ENCODE data around the gene LNX1. TPM values are rescaled to one million over a fixed set of nuclear protein-coding genes. Genes with fewer than 3 reads are reported as not detected.

Gene LNX1
- total and polyA plus RNA-seq, 2 of the 13 experiments (the other 11 are each of a cell fraction or from before 2014, with no cell fraction given) = 0.49 TPM

GRCh38 chr4:53507671-53508286, 83.5 kb downstream of the LNX1 start (continued):
- TF ChIP-seq ZNF558 (CRISPR knock-in tag; IDR thresholded peaks at IDR 0.05; ENCODE audit: borderline replicate concordance) (no peak), MEF2D (CRISPR knock-in tag; IDR thresholded peaks at IDR 0.05) (0 out of 2 replicates have a peak, but pooled peaks have one; percentile 24), GZF1 (CRISPR knock-in tag; IDR thresholded peaks at IDR 0.05) (0 out of 2 replicates have a peak, but pooled peaks have one; percentile 68), CC2D1A (CRISPR knock-in tag; IDR thresholded peaks at IDR 0.05) (no peak), BRD4 (CRISPR knock-in tag; IDR thresholded peaks at IDR 0.05) (0 out of 2 replicates have a peak, but pooled peaks have one; percentile 34), AHDC1 (CRISPR knock-in tag; IDR thresholded peaks at IDR 0.05; ENCODE audit: borderline replicate concordance) (0 out of 2 replicates have a peak, but pooled peaks have one; percentile 33), ZNF768 (CRISPR knock-in tag; IDR thresholded peaks at IDR 0.05) (peak; percentile 31; the same call in 1 of the 2 replicates), ZNF841 (CRISPR knock-in tag; IDR thresholded peaks at IDR 0.05; ENCODE audit: borderline replicate concordance) (no peak), ARNT2 (CRISPR knock-in tag; IDR thresholded peaks at IDR 0.05; ENCODE audit: low read depth) (no peak), ZNF101 (CRISPR knock-in tag; IDR thresholded peaks at IDR 0.05; ENCODE audit: borderline replicate concordance, low read depth) (no peak), ZNF513 (CRISPR knock-in tag; conservative IDR thresholded peaks at IDR 0.05) (no peak), RELA (CRISPR knock-in tag; IDR thresholded peaks at IDR 0.05) (no peak), ZNF432 (CRISPR knock-in tag; IDR thresholded peaks at IDR 0.05; ENCODE audit: borderline replicate concordance) (no peak)
- TF ChIP-seq, protein P1, sequence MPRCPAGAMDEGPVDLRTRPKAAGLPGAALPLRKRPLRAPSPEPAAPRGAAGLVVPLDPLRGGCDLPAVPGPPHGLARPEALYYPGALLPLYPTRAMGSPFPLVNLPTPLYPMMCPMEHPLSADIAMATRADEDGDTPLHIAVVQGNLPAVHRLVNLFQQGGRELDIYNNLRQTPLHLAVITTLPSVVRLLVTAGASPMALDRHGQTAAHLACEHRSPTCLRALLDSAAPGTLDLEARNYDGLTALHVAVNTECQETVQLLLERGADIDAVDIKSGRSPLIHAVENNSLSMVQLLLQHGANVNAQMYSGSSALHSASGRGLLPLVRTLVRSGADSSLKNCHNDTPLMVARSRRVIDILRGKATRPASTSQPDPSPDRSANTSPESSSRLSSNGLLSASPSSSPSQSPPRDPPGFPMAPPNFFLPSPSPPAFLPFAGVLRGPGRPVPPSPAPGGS (CRISPR knock-in tag; IDR thresholded peaks at IDR 0.05) = no peak
- TF ChIP-seq, protein P2, sequence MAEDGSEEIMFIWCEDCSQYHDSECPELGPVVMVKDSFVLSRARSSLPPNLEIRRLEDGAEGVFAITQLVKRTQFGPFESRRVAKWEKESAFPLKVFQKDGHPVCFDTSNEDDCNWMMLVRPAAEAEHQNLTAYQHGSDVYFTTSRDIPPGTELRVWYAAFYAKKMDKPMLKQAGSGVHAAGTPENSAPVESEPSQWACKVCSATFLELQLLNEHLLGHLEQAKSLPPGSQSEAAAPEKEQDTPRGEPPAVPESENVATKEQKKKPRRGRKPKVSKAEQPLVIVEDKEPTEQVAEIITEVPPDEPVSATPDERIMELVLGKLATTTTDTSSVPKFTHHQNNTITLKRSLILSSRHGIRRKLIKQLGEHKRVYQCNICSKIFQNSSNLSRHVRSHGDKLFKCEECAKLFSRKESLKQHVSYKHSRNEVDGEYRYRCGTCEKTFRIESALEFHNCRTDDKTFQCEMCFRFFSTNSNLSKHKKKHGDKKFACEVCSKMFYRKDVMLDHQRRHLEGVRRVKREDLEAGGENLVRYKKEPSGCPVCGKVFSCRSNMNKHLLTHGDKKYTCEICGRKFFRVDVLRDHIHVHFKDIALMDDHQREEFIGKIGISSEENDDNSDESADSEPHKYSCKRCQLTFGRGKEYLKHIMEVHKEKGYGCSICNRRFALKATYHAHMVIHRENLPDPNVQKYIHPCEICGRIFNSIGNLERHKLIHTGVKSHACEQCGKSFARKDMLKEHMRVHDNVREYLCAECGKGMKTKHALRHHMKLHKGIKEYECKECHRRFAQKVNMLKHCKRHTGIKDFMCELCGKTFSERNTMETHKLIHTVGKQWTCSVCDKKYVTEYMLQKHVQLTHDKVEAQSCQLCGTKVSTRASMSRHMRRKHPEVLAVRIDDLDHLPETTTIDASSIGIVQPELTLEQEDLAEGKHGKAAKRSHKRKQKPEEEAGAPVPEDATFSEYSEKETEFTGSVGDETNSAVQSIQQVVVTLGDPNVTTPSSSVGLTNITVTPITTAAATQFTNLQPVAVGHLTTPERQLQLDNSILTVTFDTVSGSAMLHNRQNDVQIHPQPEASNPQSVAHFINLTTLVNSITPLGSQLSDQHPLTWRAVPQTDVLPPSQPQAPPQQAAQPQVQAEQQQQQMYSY (CRISPR knock-in tag; IDR thresholded peaks at IDR 0.05) = 0 out of 2 replicates have a peak, but pooled peaks have one; percentile 34
- TF ChIP-seq, protein P3, sequence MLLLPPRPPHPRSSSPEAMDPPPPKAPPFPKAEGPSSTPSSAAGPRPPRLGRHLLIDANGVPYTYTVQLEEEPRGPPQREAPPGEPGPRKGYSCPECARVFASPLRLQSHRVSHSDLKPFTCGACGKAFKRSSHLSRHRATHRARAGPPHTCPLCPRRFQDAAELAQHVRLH (CRISPR knock-in tag; IDR thresholded peaks at IDR 0.05; ENCODE audit: borderline replicate concordance, low read depth) = no peak; the same call in 1 of the 2 replicates

Measured in HepG2 (cell line).